Stomach (tissue), 9 donors: ENCODE data around the gene BRD3OS. TPM values are rescaled to one million over a fixed set of nuclear protein-coding genes. Genes with fewer than 3 reads are reported as not detected.

ENCODE experiments used
- DNase-seq, 2 donors: peaks; one replicate each; pipeline versions ENCODE4 v3.0.0 to v3.0.0-alpha.2; 2013 to 2019
- H3K27ac ChIP-seq, 5 donors: fragments of 200-600 bp in 4 of 5; sonication (generic) in 4 of 5; one replicate each; pipeline ENCODE4 v1.5.1; 2013 to 2019; ENCODE audit warnings: mild to moderate bottlenecking in 1 of 5, moderate library complexity in 1 of 5
- H3K27me3 ChIP-seq, 3 donors: fragments of 200-600 bp; sonication (generic); one replicate each; pipeline ENCODE4 v1.5.1; 2017 to 2019; ENCODE audit warnings: mixed run types in 1 of 3
- H3K36me3 ChIP-seq, 4 donors: fragments of 200-600 bp; sonication (generic); 1 replicate in 3 of 4; 2 replicates in 1 of 4; pipeline ENCODE4 v1.5.1; 2016 to 2019
- H3K4me1 ChIP-seq, 4 donors: fragments of 200-600 bp; sonication (generic); one replicate each; pipeline ENCODE4 v1.5.1; 2016 to 2019
- H3K4me3 ChIP-seq, 4 donors: fragments of 200-600 bp; sonication (generic) in 3 of 4; one replicate each; pipeline ENCODE4 v1.5.1; 2016 to 2019; ENCODE audit warnings: mild to moderate bottlenecking in 1 of 4
- H3K9me3 ChIP-seq, 4 donors: fragments of 200-600 bp; sonication (generic); one replicate each; pipeline ENCODE4 v1.5.1; 2016 to 2019
- CTCF ChIP-seq, 7 experiments: fragments of 450-650 bp in 4 of 7; fragments of 200-600 bp in 3 of 7; sonication (generic) in 3 of 7; IDR thresholded peaks; one replicate each; pipeline ENCODE4 v1.5.1; 2016 to 2019; ENCODE audit warnings: antibody characterized with exemption in 7 of 7, control low read depth in 2 of 7, mild to moderate bottlenecking in 1 of 7
- EP300 ChIP-seq: sonication (generic); formaldehyde crosslinking; IDR thresholded peaks from one replicate; pipeline ENCODE4 v1.6.1; 2017; ENCODE audit warnings: antibody characterized with exemption
- POLR2A ChIP-seq, 4 donors: fragments of 450-650 bp; IDR thresholded peaks; one replicate each; pipeline ENCODE4 v1.6.1; 2016; ENCODE audit warnings: antibody characterized with exemption in 4 of 4, control low read depth in 2 of 4, mild to moderate bottlenecking in 1 of 4, moderate library complexity in 1 of 4
- POLR2AphosphoS5 ChIP-seq, 3 donors: sonication (generic); formaldehyde crosslinking; IDR thresholded peaks; one replicate each; pipeline ENCODE4 v1.6.1; 2016; ENCODE audit warnings: antibody characterized with exemption in 3 of 3
- WGBS, 5 donors: extraction: QIAGEN DNeasy Blood & Tissue Kit in 3 of 5; methylation state at CpG; one replicate each; pipeline versions ENCODE4 v1.1.5 to v1.1.7; 2013 to 2018; 5-methylcytosine and 5-hydroxymethylcytosine counted together
- intact Hi-C: fragments of 100-400 bp; cut with DNase I; formaldehyde crosslinking; loops from one replicate; pipeline ENCODE4 v1.15.1; 2023; ENCODE audit warnings: low total_unique reads
- polyA plus RNA-seq, 3 donors: library from polyadenylated mRNA; stranded (reverse); fragments of 200-250 nt; gene quantifications; one replicate each; pipeline ENCODE4 v1.2.3, GENCODE V29; 2013
- total RNA-seq, 5 donors: library from RNA; depleted of rRNA; stranded (reverse); fragments of >200 nt; gene quantifications; one replicate each; pipeline versions ENCODE4 v1.1.0 to v1.2.3, GENCODE V29; 2014 to 2016
- donor health status: healthy with polysubstance abuse.
- donor health status: Bipolar disorder and iron deficiency.
- donor health status: healthy.

BRD3OS gene
- total and polyA plus RNA-seq, 8 donors: 2.4 to 12.0 (median 6.2) TPM; not detected in 1

DNA sequence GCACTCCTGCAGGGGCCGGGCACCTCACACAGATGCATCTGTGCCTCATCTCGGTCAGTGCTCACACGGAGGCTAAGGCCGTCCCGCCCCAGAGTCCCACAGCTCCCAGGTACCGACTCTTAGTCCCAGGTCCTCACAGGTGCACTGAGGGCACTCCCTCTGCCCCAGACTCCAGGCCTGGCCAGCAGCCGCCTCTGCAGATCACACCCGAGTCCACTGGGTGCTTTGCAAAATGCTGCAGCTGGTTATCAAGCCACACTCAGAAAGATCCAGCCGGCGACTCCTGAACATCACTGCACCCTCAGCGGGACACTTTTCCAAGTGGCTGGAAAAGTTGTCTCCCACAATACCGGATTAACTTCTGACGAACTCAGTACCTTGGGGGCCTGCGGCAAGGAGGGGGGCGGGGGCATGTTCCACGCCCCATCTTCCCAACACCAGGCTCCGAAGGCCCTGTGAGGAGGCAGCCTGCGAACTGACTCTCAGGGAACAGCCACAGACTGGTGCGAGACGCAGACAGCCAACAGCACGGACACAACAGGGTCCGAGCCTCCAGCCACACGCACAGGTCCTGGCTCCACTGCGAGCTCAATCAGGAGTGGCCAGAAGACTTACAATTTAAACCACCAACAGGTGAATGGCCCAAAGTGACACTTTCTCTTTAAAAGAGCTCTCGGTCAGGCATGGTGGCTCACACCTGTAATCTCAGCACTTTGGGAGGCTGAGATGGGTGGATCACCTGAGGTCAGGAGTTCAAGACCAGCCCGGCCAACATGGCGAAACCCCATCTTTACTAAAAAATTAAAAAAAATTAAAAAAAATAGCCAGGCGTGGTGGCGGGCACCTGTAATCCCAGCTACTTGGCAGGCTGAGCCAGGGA lies 38.5 kb downstream of the BRD3OS start:
- 81 to 86% (median 84%) methylated on average over 21 to 29 of the region's 29 CpGs for WGBS, 5 donors
- peaks cover 48 to 83% (median 79%) of the 10 kb centered on the region in 4 donors for H3K4me1 ChIP-seq
- no peaks in the 10 kb centered on the region for H3K36me3 ChIP-seq
- H3K27me3 ChIP-seq: no peaks in the 10 kb centered on the region
- H3K27ac ChIP-seq: no peak overlapping the region
- intact Hi-C loops: loop anchor here (5.0 kb wide), 1 partner anchor 37 kb away; the partner anchor contains the start of gene BRD3OS
- no peaks in the 10 kb centered on the region for H3K9me3 ChIP-seq
- no peak for TF ChIP-seq CTCF (IDR thresholded peaks at IDR 0.05)
- no peak for TF ChIP-seq POLR2AphosphoS5 (IDR thresholded peaks at IDR 0.05)
- TF ChIP-seq POLR2A (IDR thresholded peaks at IDR 0.05): no peak
- TF ChIP-seq EP300: no peak
- no peak overlapping the region for H3K4me3 ChIP-seq
- peak; percentile 4 to 18 for DNase-seq

GRCh38 chr9:134064711-134065110 lies 39.4 kb downstream of the BRD3OS start:
- no peak overlapping the region for H3K27ac ChIP-seq
- TF ChIP-seq POLR2A (IDR thresholded peaks at IDR 0.05): no peak
- no peak for TF ChIP-seq POLR2AphosphoS5 (IDR thresholded peaks at IDR 0.05)
- TF ChIP-seq CTCF (IDR thresholded peaks at IDR 0.05): no peak
- TF ChIP-seq EP300: no peak
- no peak overlapping the region for H3K4me3 ChIP-seq
- DNase-seq: peak; percentile 10 to 25
- peaks cover 48 to 79% (median 76%) of the 10 kb centered on the region in 4 donors for H3K4me1 ChIP-seq
- no peaks in the 10 kb centered on the region for H3K36me3 ChIP-seq
- intact Hi-C loops: loop anchor here (5.0 kb wide), 1 partner anchor 37 kb away; the partner anchor contains the start of gene BRD3OS
- WGBS, 5 donors: 81 to 93% (median 85%) methylated on average over 7 of the region's 7 CpGs
- H3K9me3 ChIP-seq: no peaks in the 10 kb centered on the region
- peaks cover 0 to 6% (median 0%) of the 10 kb centered on the region in 3 donors for H3K27me3 ChIP-seq

GRCh38 chr9:134065612-134066419 lies 40.5 kb downstream of the BRD3OS start:
- H3K27me3 ChIP-seq: peaks cover 0 to 17% (median 0%) of the 10 kb centered on the region in 3 donors
- no peaks in the 10 kb centered on the region for H3K9me3 ChIP-seq
- H3K27ac ChIP-seq: peak overlapping the region; percentile 72 to 100 (median 85)
- intact Hi-C loops: no loop called here
- WGBS, 5 donors: 7 to 11% (median 8%) methylated on average over 26 to 28 of the region's 28 CpGs
- DNase-seq: peak; percentile 60 to 80
- peaks cover 45 to 68% (median 67%) of the 10 kb centered on the region in 4 donors for H3K4me1 ChIP-seq
- no peaks in the 10 kb centered on the region for H3K36me3 ChIP-seq
- no peak for TF ChIP-seq CTCF (IDR thresholded peaks at IDR 0.05)
- TF ChIP-seq POLR2AphosphoS5 (IDR thresholded peaks at IDR 0.05): peak in 2 of 3 donors; percentile 15 to 27
- peak overlapping the region; percentile 76 to 92 (median 86) for H3K4me3 ChIP-seq

GRCh38 chr9:134066526-134066912 lies 41.2 kb downstream of the BRD3OS start:
- Histone ChIP-seq H3K27me3 (peaks cover 0 to 24% (median 0%) of the 10 kb centered on the region in 3 donors), H3K9me3 (no peaks in the 10 kb centered on the region), H3K27ac (peak overlapping the region; percentile 80 to 100 (median 98)), H3K36me3 (no peaks in the 10 kb centered on the region), H3K4me3 (peak overlapping the region; percentile 76 to 92 (median 86)), H3K4me1 (peaks cover 38 to 61% (median 60%) of the 10 kb centered on the region in 4 donors)
- TF ChIP-seq POLR2AphosphoS5 (IDR thresholded peaks at IDR 0.05) (no peak), CTCF (IDR thresholded peaks at IDR 0.05) (no peak), POLR2A (IDR thresholded peaks at IDR 0.05) (no peak), EP300 (no peak)
- DNase-seq: peak; percentile 25 to 42
- intact Hi-C loops: no loop called here
- WGBS, 5 donors: 0 to 5% (median 1%) methylated on average over 7 to 9 of the region's 9 CpGs
